Chondrocyte (in vitro differentiated cells): ENCODE measurements around the gene PKIB. TPM values are rescaled to one million over a fixed set of nuclear protein-coding genes. Genes with fewer than 3 reads are reported as not detected.

ENCODE experiments used
- DNase-seq: peaks from one replicate; pipeline ENCODE4 v3.0.0; 2021; ENCODE audit warnings: mixed read lengths, low spot score
- H3K27ac Mint-ChIP-seq: one replicate; pipeline ENCODE4 v1.8.0; 2021; ENCODE audit warnings: mild to moderate bottlenecking, moderate library complexity, mixed read lengths; ENCODE audit not compliant: unreplicated experiment
- H3K27me3 Mint-ChIP-seq: 2 replicates; pipeline ENCODE4 v1.8.0; 2021; ENCODE audit warnings: low read depth, mixed read lengths
- H3K36me3 Mint-ChIP-seq: 2 replicates; pipeline ENCODE4 v1.8.0; 2021; ENCODE audit warnings: low read depth, mixed read lengths
- H3K4me1 Mint-ChIP-seq: 2 replicates; pipeline ENCODE4 v1.8.0; 2021; ENCODE audit warnings: low read depth, mild to moderate bottlenecking, mixed read lengths
- H3K4me3 Mint-ChIP-seq: one replicate; pipeline ENCODE4 v1.8.0; 2021; ENCODE audit warnings: mild to moderate bottlenecking, moderate library complexity, mixed read lengths; ENCODE audit not compliant: unreplicated experiment
- H3K9me3 Mint-ChIP-seq: 2 replicates; pipeline ENCODE4 v1.8.0; 2021; ENCODE audit warnings: low read depth, mixed read lengths
- total RNA-seq: library from RNA; stranded (reverse); gene quantifications from 3 replicates; pipeline ENCODE4 v1.2.1, GENCODE V29; 2021
- TF ChIP-seq, protein P1 (sequence below): fragments of 200-600 bp; sonication (generic); IDR thresholded peaks from 2 replicates; pipeline ENCODE4 v1.5.0; 2021; ENCODE audit warnings: antibody characterized with exemption, mild to moderate bottlenecking, moderate library complexity

Gene PKIB
- total RNA-seq, 1 donor from 2014 or later, result 44.3 TPM

GRCh38 chr6:122657601-122658000 is 47.4 kb downstream of the PKIB start:
- peak overlapping the region; percentile 66 for H3K27ac Mint-ChIP-seq
- peaks cover 34% of the 10 kb centered on the region for H3K4me1 Mint-ChIP-seq
- no peak for DNase-seq
- TF ChIP-seq, protein P1, sequence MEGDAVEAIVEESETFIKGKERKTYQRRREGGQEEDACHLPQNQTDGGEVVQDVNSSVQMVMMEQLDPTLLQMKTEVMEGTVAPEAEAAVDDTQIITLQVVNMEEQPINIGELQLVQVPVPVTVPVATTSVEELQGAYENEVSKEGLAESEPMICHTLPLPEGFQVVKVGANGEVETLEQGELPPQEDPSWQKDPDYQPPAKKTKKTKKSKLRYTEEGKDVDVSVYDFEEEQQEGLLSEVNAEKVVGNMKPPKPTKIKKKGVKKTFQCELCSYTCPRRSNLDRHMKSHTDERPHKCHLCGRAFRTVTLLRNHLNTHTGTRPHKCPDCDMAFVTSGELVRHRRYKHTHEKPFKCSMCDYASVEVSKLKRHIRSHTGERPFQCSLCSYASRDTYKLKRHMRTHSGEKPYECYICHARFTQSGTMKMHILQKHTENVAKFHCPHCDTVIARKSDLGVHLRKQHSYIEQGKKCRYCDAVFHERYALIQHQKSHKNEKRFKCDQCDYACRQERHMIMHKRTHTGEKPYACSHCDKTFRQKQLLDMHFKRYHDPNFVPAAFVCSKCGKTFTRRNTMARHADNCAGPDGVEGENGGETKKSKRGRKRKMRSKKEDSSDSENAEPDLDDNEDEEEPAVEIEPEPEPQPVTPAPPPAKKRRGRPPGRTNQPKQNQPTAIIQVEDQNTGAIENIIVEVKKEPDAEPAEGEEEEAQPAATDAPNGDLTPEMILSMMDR, result no peak
- H3K4me3 Mint-ChIP-seq, result no peak overlapping the region
- no peaks in the 10 kb centered on the region for H3K27me3 Mint-ChIP-seq
- no peaks in the 10 kb centered on the region for H3K36me3 Mint-ChIP-seq
- no peaks in the 10 kb centered on the region for H3K9me3 Mint-ChIP-seq

DNA sequence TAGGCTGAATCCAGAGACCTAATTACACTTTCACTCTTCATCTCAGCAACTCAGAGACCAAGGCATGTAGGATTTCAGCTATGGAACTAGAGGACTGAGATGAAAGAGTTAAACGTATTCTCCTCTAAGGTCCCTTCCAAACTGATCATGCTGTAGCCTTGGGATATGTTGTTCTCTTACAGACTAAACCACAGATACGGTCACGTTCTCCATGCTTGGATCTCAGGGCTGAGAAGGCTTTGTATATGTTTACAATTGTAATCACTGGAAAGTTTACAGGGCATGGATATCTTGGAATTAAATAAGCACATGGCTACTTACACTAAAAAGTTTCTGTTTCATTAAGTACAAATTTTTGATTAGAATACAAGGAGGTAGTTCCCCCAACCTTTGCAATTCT is 50.1 kb downstream of the PKIB start:
- no peak overlapping the region for H3K27ac Mint-ChIP-seq
- peaks cover 1% of the 10 kb centered on the region for H3K36me3 Mint-ChIP-seq
- H3K9me3 Mint-ChIP-seq, result no peaks in the 10 kb centered on the region
- no peak overlapping the region for H3K4me3 Mint-ChIP-seq
- TF ChIP-seq, protein P1, result no peak
- H3K27me3 Mint-ChIP-seq, result no peaks in the 10 kb centered on the region
- no peak for DNase-seq
- H3K4me1 Mint-ChIP-seq, result peaks cover 7% of the 10 kb centered on the region

DNA sequence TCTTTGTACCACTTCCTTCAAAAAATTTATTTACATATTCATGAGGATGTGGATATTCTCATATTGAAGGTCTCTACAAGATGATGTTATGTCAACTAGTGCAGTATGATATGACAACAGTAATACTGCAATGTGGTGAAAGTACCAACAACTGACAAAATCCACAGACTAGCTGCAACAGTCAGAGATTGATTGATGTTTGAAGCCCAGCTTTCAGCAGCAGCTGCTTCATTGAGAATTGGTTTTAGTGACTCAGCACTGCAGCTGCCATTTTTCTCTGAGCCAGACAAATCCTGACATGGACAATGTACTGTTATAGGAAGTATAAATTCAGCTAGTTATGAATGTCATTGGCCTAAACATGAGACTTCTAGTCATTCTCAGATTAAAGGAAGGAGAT is 53.8 kb downstream of the PKIB start:
- Mint-ChIP-seq H3K36me3 (peaks cover 1% of the 10 kb centered on the region), H3K4me1 (no peaks in the 10 kb centered on the region), H3K4me3 (no peak overlapping the region), H3K9me3 (no peaks in the 10 kb centered on the region), H3K27me3 (no peaks in the 10 kb centered on the region), H3K27ac (no peak overlapping the region)
- TF ChIP-seq, protein P1, result no peak
- no peak for DNase-seq

GRCh38 chr6:122665929-122666328 is 55.7 kb downstream of the PKIB start:
- no peaks in the 10 kb centered on the region for H3K4me1 Mint-ChIP-seq
- H3K27me3 Mint-ChIP-seq, result no peaks in the 10 kb centered on the region
- DNase-seq, result no peak
- H3K9me3 Mint-ChIP-seq, result no peaks in the 10 kb centered on the region
- H3K4me3 Mint-ChIP-seq, result no peak overlapping the region
- peaks cover 1% of the 10 kb centered on the region for H3K36me3 Mint-ChIP-seq
- H3K27ac Mint-ChIP-seq, result no peak overlapping the region
- TF ChIP-seq, protein P1, result no peak

DNA sequence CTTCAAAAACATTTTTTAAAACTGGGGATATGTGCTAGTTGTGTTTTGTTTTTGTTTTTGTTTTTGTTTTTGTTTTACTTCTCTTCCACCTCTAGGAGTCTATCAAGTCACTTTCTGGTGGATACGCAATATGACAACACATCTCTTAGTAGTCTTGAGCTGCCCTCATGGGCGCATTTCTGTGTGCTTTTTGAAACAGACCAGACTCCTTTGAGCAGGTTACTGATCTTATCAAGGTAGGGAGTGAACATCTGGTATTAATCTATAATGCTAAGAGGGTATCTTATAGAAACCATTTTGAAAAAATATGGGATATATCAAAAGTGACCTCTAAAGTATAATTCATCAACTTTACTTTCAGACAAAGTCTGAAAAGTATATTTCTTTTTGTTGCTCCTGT is 56.2 kb downstream of the PKIB start:
- no peaks in the 10 kb centered on the region for H3K9me3 Mint-ChIP-seq
- no peak for DNase-seq
- no peak overlapping the region for H3K4me3 Mint-ChIP-seq
- no peaks in the 10 kb centered on the region for H3K4me1 Mint-ChIP-seq
- TF ChIP-seq, protein P1, result no peak
- H3K27me3 Mint-ChIP-seq, result no peaks in the 10 kb centered on the region
- no peak overlapping the region for H3K27ac Mint-ChIP-seq
- peaks cover 1% of the 10 kb centered on the region for H3K36me3 Mint-ChIP-seq
